ENCODE data around the gene GATA6. TPM values are rescaled to one million over a fixed set of nuclear protein-coding genes. Genes with fewer than 3 reads are reported as not detected.

The GATA6 gene
- polyA plus RNA-seq, 3 donors from 2014 or later = 0.09 TPM; not detected in 2

DNA sequence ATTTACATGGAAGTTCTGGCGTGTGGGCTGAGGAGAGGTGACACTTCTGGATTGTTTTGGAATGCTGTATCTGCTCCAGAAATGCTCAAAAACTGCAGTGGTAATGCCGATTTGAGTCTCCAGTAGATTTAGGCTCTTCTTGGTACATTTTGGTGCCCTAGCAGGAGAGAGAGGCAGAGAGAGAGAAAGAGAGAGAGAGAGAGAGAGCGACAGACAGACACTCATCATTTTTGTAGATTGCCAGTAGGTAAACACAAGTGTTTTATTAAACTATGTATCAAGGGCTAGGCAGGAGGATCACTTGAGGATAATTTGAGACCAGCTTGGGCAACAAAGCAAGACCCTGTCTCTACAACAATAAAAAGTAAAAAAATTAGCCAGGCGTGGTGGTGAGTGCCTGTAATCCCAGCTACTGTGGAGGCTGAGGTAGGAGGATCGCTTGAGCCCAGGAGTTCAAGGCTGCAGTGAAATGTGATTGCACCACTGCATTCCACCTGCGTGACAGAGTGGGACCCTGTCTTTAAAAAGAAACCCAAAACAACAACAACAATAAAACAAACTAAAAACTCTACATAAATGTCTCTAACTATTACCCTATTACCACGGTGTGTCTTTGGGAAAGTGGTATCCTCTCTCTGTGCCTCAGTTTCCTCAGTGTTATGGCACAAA lies 60.2 kb downstream of the GATA6 start:
- Mint-ChIP-seq H3K36me3 (no peaks in the 10 kb centered on the region), H3K27me3 (ENCODE audit: low read depth in 3 of 3) (peaks cover 0 to 8% (median 7%) of the 10 kb centered on the region in 3 donors), H3K4me1 (peaks cover 12 to 18% of the 10 kb centered on the region in 2 donors), H3K27ac (no peak overlapping the region), H3K4me3 (no peak overlapping the region), H3K9me3 (peaks cover 0 to 4% (median 0%) of the 10 kb centered on the region in 6 donors)
- no peak for DNase-seq

DNA sequence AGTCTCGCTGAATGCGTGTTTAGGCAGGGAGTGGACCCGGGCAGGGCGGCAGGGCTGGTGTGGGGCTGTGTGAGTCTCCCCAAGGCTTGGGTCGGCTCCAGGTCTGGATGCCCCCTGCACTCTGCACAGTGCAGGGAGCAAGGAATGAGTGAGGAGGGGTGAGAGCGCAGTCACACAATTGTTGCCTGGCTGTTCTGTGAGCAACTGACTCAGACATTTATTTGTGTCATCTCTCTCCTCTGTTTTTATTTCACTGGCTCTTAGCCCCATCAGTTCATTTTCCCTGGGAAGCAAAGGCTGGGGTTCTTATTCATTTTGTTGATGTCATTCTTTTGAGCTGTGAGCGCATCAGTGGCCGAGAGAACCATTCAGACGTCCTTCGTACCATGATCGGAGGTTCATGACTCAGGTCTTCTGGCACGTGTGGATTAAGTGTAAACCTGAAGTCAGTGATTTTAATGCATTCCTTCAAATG lies 61.1 kb downstream of the GATA6 start:
- Mint-ChIP-seq H3K27me3 (ENCODE audit: low read depth in 3 of 3) (peaks cover 0 to 9% (median 8%) of the 10 kb centered on the region in 3 donors), H3K36me3 (no peaks in the 10 kb centered on the region), H3K4me1 (peaks cover 9 to 11% of the 10 kb centered on the region in 2 donors), H3K27ac (no peak overlapping the region), H3K4me3 (no peak overlapping the region), H3K9me3 (peaks cover 0 to 4% (median 0%) of the 10 kb centered on the region in 6 donors)
- DNase-seq = no peak

DNA sequence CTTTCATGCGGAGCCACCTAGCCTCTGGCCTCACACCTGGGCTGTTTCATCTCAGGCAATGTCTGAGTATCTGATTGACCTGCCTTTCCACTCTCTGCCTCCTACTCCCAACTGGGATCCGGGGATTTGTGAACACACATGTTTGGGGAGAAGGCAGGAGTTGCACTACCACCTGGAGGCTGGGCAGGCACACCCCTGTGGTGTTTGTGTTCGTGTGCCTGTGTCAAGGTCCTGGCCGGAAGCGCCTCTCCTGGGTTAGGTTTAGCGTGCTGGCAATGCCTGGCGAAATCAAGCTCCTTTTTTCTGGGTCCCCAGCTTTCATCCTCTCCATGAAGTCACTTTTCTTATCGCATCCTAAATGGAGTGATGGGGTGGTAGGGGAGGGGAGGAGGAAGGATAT lies 63.9 kb downstream of the GATA6 start:
- Mint-ChIP-seq H3K27me3 (ENCODE audit: low read depth in 3 of 3) (peaks cover 14 to 15% (median 15%) of the 10 kb centered on the region in 3 donors), H3K36me3 (no peaks in the 10 kb centered on the region), H3K4me1 (peaks cover 20 to 24% of the 10 kb centered on the region in 2 donors), H3K9me3 (peaks cover 0 to 4% (median 0%) of the 10 kb centered on the region in 6 donors), H3K27ac (no peak overlapping the region), H3K4me3 (no peak overlapping the region)
- DNase-seq = no peak

DNA sequence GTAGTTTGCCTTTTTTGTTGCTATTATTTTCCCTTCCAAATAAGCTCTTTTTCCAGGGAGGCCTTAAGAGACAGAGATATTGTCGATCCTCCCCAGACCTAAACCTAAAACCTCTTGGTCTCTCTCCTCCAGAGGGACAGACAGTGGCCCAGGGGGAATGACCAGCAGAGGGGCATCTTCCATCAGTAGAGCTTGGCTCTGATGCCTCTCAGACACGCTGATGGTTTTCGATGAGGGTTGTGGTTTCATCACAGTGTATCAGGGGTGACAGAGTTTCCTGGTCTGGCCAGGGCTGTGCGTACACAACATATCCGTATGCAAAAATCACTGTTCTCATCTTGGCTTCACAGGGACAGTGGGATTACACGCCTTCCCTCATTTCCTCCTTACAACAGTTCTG lies 68.6 kb downstream of the GATA6 start:
- peak overlapping the region in 4 of 5 donors; percentile 48 to 63 (median 58) for H3K4me3 Mint-ChIP-seq

DNA sequence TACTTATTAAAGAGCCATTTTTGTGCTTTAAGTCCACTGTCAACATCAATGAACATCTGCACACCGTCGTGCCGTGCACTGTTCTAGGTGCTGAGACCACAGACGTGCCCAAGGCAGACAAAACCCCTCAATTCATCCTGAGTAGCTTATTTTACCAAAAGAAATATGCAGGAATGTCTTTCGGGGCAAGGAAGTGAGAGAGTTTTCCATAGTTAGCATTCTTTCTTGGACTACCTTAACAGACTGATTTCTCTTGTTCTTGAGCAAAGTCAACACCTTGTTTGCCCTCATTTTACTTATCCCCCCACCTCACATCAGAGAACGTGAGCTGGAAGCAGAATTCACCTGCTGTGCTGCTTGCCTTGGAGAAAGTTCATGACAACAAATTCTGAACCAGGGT lies 69.3 kb downstream of the GATA6 start:
- H3K4me1 Mint-ChIP-seq = peaks cover 19 to 24% of the 10 kb centered on the region in 2 donors
- H3K36me3 Mint-ChIP-seq = no peaks in the 10 kb centered on the region
- peaks cover 15 to 21% (median 16%) of the 10 kb centered on the region in 3 donors for H3K27me3 Mint-ChIP-seq (ENCODE audit: low read depth in 3 of 3)
- DNase-seq = no peak
- H3K9me3 Mint-ChIP-seq = no peaks in the 10 kb centered on the region
- H3K4me3 Mint-ChIP-seq = peak overlapping the region in 3 of 5 donors; percentile 10 to 57 (median 48)
- peak overlapping the region in 5 of 6 donors; percentile 40 to 94 (median 92) for H3K27ac Mint-ChIP-seq

More for the DNA sequence above, 68.6 kb downstream of the GATA6 start:
- Mint-ChIP-seq H3K27me3 (ENCODE audit: low read depth in 3 of 3) (peaks cover 15 to 21% (median 16%) of the 10 kb centered on the region in 3 donors), H3K4me1 (peaks cover 19 to 24% of the 10 kb centered on the region in 2 donors), H3K27ac (peak overlapping the region in 5 of 6 donors; percentile 53 to 94 (median 92)), H3K36me3 (no peaks in the 10 kb centered on the region), H3K9me3 (no peaks in the 10 kb centered on the region)
- peak; percentile 81 to 85 (median 84) for DNase-seq

DNA sequence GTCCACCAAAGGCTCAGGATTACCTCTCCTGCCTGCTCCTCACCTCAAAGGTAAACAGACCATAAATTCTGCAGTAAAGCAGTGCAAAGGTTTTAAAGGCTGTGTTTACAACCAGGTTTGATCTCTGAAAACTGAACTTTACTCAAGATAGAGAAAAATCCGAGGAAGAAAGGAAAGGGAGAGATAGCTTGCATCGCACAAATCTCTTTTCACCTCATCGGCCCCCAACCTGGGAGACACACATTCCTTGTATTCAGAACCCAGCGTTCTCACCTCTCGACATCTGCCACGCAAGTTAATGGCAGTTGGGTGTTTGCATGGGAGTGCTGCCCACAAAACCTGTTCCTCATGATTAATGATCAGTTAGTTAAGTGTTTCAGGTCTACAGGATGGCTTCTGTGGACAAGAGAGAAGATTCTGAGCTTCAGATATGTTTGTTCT lies 72.6 kb downstream of the GATA6 start:
- Mint-ChIP-seq H3K9me3 (peaks cover 0 to 2% (median 0%) of the 10 kb centered on the region in 6 donors), H3K36me3 (no peaks in the 10 kb centered on the region), H3K27me3 (ENCODE audit: low read depth in 3 of 3) (peaks cover 12 to 24% (median 15%) of the 10 kb centered on the region in 3 donors), H3K4me3 (no peak overlapping the region), H3K4me1 (peaks cover 19 to 22% of the 10 kb centered on the region in 2 donors), H3K27ac (no peak overlapping the region)
- DNase-seq = no peak

DNA sequence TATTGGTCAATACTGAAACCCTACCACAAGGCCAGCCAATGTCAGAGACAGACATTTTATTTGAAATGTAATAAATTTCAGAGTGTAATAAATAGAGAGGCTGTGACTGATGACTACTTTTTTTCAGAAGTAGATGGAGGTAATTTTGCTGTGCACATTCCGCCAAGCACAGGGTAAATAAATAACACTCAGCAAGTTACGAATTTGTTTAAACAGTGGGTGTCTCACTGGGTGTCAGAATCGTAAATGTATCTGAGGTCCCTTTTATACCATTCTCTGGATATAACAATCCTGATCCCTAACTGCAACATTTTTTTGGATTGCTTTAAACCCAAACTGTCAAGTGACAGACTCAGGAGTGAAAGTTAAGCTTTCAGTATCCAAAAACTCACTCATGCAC lies 74.1 kb downstream of the GATA6 start:
- H3K27me3 Mint-ChIP-seq (ENCODE audit: low read depth in 3 of 3) = peaks cover 6 to 16% (median 10%) of the 10 kb centered on the region in 3 donors
- H3K36me3 Mint-ChIP-seq = no peaks in the 10 kb centered on the region
- DNase-seq = no peak
- no peak overlapping the region for H3K27ac Mint-ChIP-seq
- H3K4me1 Mint-ChIP-seq = peaks cover 6 to 8% of the 10 kb centered on the region in 2 donors
- no peak overlapping the region for H3K4me3 Mint-ChIP-seq
- peaks cover 0 to 2% (median 0%) of the 10 kb centered on the region in 6 donors for H3K9me3 Mint-ChIP-seq

DNA sequence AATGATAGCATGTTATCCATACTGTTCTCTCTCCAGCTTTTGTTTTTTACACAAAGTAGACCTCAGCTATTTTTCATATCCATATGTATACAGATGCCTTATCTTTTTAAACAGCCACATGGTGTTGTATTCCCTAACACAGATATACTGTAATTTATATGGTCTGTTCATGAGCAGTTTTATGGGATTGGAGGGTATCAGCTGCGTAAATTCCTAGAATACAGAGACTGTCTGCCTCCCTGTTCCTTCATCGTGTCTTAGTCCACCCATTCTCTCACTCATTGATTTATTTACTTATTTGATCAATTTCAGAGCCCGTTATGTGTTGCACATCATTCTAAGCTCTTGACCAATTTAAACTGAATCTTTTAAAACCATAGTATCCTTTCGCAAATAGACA lies 80.6 kb downstream of the GATA6 start:
- peaks cover 0 to 4% (median 4%) of the 10 kb centered on the region in 3 donors for H3K36me3 Mint-ChIP-seq
- H3K27ac Mint-ChIP-seq = no peak overlapping the region
- H3K4me3 Mint-ChIP-seq = no peak overlapping the region
- no peaks in the 10 kb centered on the region for H3K9me3 Mint-ChIP-seq
- peaks cover 7 to 16% (median 14%) of the 10 kb centered on the region in 3 donors for H3K27me3 Mint-ChIP-seq (ENCODE audit: low read depth in 3 of 3)
- no peak for DNase-seq
- H3K4me1 Mint-ChIP-seq = peaks cover 9 to 16% of the 10 kb centered on the region in 2 donors

DNA sequence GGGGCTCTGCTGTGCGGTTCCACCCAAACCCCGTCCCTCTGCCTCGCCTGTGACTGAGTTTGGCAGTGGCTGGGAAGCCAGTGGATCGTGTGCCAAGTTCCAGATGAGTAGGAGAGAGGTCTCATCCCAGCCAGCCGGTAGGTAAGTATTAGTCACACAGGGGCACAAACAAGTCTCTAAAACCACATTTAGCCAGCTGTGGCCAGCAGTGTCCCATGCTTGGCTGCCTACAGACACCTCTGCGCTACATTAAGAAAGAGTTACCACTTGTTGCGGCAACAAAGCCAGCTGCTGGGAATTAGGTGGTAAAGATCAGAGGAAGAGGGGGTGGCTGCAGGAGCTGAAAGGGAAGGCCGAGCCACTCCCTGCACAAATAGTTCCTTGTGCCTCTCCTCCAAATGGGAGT lies 81.2 kb downstream of the GATA6 start:
- no peak overlapping the region for H3K4me3 Mint-ChIP-seq
- DNase-seq = no peak
- peaks cover 14 to 21% of the 10 kb centered on the region in 2 donors for H3K4me1 Mint-ChIP-seq
- peaks cover 12 to 16% (median 14%) of the 10 kb centered on the region in 3 donors for H3K27me3 Mint-ChIP-seq (ENCODE audit: low read depth in 3 of 3)
- peaks cover 0 to 4% (median 4%) of the 10 kb centered on the region in 3 donors for H3K36me3 Mint-ChIP-seq
- no peaks in the 10 kb centered on the region for H3K9me3 Mint-ChIP-seq
- H3K27ac Mint-ChIP-seq = no peak overlapping the region

Other genes with a start within 250 kb of the GATA6 start
- gene CTAGE1, start 248.3 kb downstream of the GATA6 start, polyA plus RNA-seq = not detected